ENCODE measurements around the gene SH3BP5. TPM values are rescaled to one million over a fixed set of nuclear protein-coding genes. Genes with fewer than 3 reads are reported as not detected.

Gene SH3BP5
- total RNA-seq, 1 donor from 2014 or later, result 41.1 TPM

- no peak for TF ChIP-seq CTCF (IDR thresholded peaks at IDR 0.05; ENCODE audit: unreplicated experiment)
- Mint-ChIP-seq H3K4me3 (ENCODE audit: unreplicated experiment) (no peak overlapping the region), H3K36me3 (ENCODE audit: low read depth, unreplicated experiment) (peaks cover 13% of the 10 kb centered on the region), H3K27ac (ENCODE audit: unreplicated experiment) (no peak overlapping the region), H3K27me3 (ENCODE audit: unreplicated experiment) (peaks cover 7% of the 10 kb centered on the region), H3K4me1 (ENCODE audit: unreplicated experiment) (peaks cover 2% of the 10 kb centered on the region), H3K9me3 (ENCODE audit: unreplicated experiment) (no peaks in the 10 kb centered on the region)
- DNase-seq (ENCODE audit: low spot score), result no peak
Observed at GRCh38 chr3:15266510-15267376, 65.6 kb downstream of the SH3BP5 start.

GRCh38 chr3:15265655-15266509 lies 66.5 kb downstream of the SH3BP5 start:
- no peak for DNase-seq (ENCODE audit: low spot score)
- no peak overlapping the region for H3K27ac Mint-ChIP-seq (ENCODE audit: unreplicated experiment)
- peaks cover 2% of the 10 kb centered on the region for H3K4me1 Mint-ChIP-seq (ENCODE audit: unreplicated experiment)
- H3K27me3 Mint-ChIP-seq (ENCODE audit: unreplicated experiment), result peaks cover 7% of the 10 kb centered on the region
- TF ChIP-seq CTCF (IDR thresholded peaks at IDR 0.05; ENCODE audit: unreplicated experiment), result no peak
- no peaks in the 10 kb centered on the region for H3K9me3 Mint-ChIP-seq (ENCODE audit: unreplicated experiment)
- peak overlapping the region; percentile 58 for H3K4me3 Mint-ChIP-seq (ENCODE audit: unreplicated experiment)
- peaks cover 22% of the 10 kb centered on the region for H3K36me3 Mint-ChIP-seq (ENCODE audit: low read depth, unreplicated experiment)

- Mint-ChIP-seq H3K27ac (ENCODE audit: unreplicated experiment) (no peak overlapping the region), H3K4me1 (ENCODE audit: unreplicated experiment) (peaks cover 2% of the 10 kb centered on the region), H3K9me3 (ENCODE audit: unreplicated experiment) (no peaks in the 10 kb centered on the region), H3K4me3 (ENCODE audit: unreplicated experiment) (no peak overlapping the region), H3K27me3 (ENCODE audit: unreplicated experiment) (peaks cover 12% of the 10 kb centered on the region), H3K36me3 (ENCODE audit: low read depth, unreplicated experiment) (peaks cover 28% of the 10 kb centered on the region)
- no peak for TF ChIP-seq CTCF (IDR thresholded peaks at IDR 0.05; ENCODE audit: unreplicated experiment)
- no peak for DNase-seq (ENCODE audit: low spot score)
Observed at GRCh38 chr3:15264486-15264885, 67.9 kb downstream of the SH3BP5 start.

GRCh38 chr3:15263926-15264325 lies 68.5 kb downstream of the SH3BP5 start:
- H3K4me3 Mint-ChIP-seq (ENCODE audit: unreplicated experiment), result no peak overlapping the region
- no peak overlapping the region for H3K27ac Mint-ChIP-seq (ENCODE audit: unreplicated experiment)
- peaks cover 28% of the 10 kb centered on the region for H3K36me3 Mint-ChIP-seq (ENCODE audit: low read depth, unreplicated experiment)
- H3K27me3 Mint-ChIP-seq (ENCODE audit: unreplicated experiment), result peaks cover 10% of the 10 kb centered on the region
- TF ChIP-seq CTCF (IDR thresholded peaks at IDR 0.05; ENCODE audit: unreplicated experiment), result no peak
- no peaks in the 10 kb centered on the region for H3K9me3 Mint-ChIP-seq (ENCODE audit: unreplicated experiment)
- DNase-seq (ENCODE audit: low spot score), result no peak
- H3K4me1 Mint-ChIP-seq (ENCODE audit: unreplicated experiment), result peaks cover 2% of the 10 kb centered on the region
